ENCODE measurements around the gene TRNP1. TPM values are rescaled to one million over a fixed set of nuclear protein-coding genes. Genes with fewer than 3 reads are reported as not detected.

TRNP1 gene
- total RNA-seq, 1 donor from 2014 or later = 12.0 TPM

DNA sequence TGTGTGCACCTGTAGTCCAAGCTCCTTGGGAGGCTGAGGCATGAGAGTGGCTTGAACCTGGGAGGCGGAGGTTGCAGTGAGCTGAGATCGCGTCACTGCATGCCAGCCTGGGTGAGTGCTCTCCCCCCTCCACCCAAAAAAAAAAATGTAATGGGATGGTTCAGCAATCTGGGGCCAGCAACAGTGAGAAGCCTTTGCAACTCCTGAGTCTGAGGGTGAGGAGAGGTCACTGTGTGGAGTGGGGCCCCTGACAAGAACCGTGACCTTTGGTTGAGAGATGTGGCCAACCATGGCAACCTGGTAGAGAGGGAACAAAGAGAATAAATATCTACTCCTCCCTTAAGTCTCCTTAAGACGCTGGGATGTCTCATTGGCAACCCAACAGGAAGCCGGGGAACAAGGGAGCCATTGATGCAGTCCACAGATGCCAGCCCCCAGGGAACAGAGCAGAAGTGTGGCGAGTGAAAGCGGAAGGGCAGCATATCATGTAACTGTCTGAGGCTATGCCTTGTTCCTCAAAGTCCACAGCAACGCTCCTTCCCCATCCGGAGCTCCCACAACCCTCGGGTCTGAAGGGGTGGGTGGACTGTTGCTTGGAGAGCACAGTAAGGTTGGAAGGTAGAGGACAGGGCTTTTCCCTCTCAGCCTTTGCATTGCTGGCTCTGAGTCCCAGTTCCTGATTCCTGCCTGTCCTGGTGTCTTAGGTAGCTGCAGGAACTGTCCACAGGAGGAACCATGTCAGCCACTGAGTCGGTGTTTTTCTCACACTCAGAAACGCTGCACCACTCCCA is 8.3 kb downstream of the TRNP1 start:
- peak; percentile 59 for DNase-seq (ENCODE audit: low spot score)

DNA sequence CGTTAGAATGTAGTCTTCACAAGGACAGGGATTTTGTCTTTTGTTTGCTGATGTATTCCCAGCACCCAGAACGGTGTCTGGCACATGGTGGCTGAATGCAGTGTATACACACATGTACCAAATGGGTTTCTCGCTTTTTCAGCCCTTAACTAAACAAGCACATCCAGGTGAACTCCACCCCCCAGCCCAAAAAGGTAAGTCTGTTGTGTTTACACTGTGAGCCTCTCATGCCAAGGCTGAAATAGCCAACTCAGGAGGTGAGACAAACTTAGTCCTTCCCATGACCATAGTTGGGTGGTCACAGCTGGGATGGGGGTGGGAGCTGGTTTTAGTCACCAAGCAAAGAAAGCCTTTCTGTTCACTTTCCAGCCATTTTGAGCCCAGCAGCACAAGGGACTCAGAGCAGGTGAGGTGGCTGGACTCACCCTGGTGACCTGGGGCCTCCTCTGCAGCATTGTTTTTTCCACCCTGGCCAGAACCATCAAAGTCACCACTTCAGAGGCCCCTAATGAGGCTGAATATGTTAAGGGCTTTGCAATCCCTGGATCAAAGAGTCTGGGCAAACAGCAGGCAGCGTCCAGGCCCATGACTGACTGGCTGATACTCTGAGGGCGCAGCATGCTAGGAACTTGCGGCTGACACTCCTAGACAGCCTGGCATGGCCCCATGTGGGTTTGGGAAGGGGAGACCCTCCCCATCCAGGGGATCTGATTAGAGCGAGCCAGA is 10.4 kb downstream of the TRNP1 start:
- no peak for DNase-seq (ENCODE audit: low spot score)

DNA sequence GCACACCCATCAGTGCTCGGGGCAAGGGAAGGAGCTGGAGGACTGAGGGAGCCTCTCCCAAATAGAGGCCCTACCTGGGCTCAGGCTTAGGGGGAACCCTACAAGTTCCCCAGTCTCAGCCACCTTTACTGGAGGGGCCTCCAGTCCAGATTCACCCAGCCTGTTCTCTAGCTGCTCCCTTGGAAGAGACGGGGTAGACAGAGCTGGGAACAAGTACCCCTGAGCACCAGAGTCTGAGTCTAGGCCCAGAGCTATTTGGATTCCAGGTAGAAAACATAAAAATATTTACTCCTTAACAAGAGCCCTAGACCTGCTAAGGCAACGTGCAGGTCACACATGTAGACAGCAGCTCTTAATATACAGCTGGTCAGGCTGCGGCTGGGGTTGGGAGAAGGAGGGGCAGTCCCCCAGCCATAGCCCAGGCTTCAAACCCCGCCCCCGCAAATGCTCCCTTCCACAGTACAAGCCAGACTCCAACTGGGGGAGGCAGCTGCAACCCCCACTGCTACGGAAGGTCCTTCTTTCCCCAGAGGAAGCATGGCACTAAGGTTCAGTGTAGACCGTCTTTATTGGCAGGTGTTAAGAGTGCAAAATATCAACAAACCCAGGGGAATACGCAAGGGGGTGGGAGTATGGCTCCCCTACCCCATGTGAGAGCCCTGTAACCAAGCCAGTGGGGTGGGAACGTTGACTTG is 11.1 kb downstream of the TRNP1 start:
- DNase-seq (ENCODE audit: low spot score) = no peak

DNA sequence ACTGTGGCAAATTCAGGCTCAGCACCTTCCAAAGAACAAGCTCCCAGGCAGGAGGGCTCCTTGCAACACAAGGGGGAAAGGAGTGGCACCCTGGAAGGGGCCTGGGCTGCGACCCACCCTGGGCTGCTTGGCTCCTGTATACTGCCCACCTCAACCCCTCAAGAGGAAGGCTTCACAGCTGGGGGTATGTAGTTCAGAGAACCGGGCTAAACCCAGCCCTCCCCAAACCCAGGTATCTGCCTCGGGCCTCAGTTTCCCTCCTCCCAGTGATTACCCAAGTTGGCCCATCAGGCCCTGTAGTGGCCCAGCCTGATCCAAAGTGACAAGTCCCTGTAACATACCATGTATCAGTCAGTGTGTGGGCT is 11.7 kb downstream of the TRNP1 start:
- no peak for DNase-seq (ENCODE audit: low spot score)

DNA sequence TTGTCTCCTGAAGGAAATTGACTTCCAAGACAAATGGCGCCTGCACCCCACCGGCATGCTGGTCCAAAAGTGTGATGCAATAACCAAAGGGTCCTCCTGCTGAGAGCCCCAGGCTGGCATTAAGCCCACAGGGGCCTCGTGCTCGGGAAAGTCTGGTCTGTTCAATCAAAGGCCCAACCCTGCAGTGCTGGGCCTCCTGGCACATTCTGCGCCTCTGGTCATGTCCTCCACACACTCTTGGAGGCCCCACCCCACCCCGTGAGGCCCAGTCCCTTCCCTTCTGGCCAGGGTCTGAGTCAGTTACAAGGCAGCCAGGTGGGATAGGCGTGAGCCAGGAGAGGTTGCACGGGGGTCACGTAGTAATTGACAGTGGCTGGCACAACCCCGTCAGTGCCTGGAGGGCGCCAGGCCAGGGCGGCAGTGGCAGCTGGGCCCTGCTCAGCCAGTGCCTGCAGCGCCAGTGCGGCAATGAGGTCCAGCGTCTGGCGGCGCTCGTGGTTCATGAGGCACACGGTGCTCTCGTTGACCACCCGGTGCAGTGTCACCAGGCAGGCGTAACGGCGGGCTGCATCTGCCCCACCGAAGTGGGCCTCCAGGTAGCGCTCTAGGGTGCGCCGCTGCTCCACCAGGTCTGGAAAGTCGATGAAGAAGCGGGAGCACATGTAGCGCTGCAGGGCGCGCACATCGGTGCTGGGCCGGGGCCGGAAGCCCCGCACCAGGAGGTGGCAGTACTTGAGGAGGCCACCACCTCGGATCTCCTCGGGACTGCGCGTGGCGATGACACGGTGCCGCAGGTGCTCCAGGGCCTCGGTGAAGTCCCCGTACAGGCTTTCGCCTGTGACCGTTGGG is 12.4 kb downstream of the TRNP1 start:
- no peak for DNase-seq (ENCODE audit: low spot score)

DNA sequence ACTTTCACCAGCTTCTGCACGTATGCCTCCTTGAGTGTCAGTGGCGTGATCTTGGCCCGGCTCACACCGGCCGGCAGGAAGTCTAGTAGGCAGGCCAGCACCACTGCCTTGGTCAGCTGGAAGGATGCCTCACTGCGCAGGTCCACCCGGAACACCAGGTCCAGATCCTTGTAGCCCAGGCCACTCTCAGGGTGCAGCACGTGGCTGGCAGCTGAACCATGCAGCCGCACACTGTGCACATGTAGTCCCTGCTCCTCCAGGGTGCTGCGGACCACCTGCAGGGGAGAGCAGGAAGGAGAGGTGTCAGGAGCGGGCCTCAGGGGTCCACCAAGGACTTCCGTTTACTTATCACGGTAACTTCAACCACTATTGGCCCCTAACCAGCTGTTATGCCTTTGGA is 13.2 kb downstream of the TRNP1 start:
- no peak for DNase-seq (ENCODE audit: low spot score)

DNA sequence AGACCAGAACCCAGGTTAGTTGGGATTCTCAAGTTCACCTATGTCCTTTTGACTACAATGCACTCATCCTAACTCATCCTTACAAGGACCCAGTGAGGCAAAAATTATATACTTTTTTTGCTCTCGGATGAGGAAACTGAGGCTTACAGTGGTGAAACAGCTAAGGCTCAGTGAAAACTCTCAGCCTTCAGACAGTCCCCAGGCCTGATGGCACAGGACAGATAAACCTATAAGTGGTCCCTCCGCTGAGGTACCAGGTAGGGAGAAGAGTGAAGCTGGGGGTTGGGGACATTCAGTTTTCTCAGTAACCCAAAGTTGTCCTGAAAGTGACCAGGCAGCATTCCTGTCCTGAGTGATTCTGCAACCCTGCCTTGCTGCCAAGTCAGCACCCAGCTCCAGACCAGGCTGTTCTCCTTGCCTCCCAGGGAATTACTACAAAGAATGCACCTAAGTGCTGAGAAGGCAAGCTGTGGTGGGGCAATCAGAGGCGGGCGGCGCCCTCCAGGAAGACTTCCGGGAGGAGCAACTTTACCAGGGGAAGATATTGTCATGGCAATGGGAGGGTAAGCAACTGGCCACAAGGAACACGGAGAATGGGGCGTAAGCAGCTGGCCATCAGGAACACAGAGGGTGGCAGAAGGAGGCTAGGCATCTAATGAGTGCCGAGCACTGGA is 14.6 kb downstream of the TRNP1 start:
- DNase-seq (ENCODE audit: low spot score) = no peak

DNA sequence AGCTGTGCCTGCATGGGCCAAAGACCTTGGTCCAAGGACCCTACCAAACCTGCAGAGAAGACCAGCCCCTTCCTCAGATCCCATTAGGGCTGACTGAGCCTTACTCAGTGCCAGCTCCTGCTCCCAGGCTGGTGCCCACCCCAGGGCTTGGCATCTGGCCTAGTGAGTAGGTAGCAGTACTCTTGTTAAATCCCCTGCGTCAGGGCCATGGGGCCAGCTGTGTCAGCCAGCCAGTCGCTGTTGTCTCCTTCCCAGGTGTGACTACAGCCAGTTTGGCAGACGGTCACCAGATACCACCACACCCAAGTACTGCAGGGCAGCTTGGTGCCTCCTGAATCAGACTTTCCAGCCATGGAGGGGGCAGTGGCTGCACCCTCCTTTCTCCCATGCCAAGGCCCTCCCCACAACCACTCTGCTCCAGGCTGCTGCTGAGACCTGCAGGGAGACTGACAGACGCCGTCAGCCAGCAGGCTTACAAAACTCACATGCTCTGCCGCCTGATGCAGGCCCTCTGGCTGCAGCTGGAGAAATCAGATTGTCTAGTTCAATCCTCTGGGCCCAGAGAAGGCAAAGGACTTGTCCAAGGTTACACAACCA is 16.2 kb downstream of the TRNP1 start:
- DNase-seq (ENCODE audit: low spot score) = no peak

DNA sequence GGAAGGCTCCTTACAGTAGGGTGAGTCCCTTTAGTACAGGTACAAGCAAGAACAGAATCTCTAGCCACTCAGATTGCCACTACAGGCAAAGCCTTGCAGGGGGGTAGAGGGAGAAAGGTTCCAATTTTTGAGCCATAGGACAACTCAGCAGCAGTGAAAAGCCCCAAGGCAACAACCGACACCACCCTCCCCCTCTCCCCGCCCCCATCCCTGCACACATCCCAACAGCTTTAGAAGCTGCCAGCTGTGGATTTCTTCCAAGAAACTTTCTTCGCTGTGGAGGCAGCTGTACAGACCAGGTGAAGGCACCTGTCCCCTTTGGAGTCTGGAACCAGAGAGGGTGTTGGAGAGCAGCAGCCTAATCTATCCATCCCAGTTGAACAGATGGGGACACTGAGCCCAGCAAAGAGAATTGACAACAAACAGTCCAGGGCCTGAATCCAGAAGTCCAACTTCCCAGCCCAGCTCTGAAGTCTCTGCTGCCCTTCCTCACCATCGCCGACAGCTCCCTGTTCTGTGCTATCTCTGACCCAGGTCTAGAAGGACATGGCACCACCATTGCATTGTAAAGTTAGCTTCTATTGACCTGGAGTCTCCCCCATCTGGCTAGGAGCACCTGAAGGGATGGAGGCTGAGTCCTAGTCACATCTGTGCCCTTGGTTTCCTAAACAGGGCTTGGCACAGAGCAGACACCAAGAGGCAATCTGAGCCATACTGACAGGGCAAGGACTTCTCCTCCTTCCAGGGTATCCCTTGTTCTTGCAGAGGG is 16.9 kb downstream of the TRNP1 start:
- DNase-seq (ENCODE audit: low spot score) = no peak

DNA sequence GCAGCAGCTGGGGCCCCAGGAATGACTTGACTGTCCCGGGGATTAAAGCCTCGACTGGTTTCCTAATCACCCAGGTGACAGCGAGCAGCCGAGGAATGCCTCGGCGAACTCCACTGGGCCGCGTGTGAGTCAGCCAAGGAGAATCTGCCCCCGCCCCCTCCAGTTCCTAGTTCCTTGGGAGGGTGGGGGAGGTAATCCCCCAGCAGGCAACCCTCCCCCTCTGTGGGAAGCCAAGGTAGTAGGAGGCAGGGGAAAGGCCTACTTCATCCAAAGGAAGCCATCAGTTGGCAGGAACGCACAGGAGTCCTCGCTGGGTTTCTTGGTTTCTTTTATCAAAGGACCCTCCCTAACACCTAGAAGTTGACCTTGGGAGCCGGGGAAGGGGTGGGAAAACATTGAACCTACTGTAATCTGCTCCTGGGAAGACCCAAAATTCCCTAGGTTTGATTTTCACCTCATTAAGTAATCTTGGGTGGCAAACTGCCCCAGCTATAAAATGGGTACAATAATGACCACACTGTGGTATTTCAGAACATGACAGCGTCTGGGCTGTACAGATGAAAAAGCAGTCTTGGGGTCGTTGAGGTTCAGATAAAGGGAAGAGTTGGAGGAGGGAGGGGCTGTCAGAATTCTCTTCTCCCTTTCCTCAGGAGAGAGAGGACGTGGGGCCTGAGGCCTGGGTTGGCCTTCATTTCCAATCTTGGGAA is 17.7 kb downstream of the TRNP1 start:
- DNase-seq (ENCODE audit: low spot score) = peak; percentile 82

DNA sequence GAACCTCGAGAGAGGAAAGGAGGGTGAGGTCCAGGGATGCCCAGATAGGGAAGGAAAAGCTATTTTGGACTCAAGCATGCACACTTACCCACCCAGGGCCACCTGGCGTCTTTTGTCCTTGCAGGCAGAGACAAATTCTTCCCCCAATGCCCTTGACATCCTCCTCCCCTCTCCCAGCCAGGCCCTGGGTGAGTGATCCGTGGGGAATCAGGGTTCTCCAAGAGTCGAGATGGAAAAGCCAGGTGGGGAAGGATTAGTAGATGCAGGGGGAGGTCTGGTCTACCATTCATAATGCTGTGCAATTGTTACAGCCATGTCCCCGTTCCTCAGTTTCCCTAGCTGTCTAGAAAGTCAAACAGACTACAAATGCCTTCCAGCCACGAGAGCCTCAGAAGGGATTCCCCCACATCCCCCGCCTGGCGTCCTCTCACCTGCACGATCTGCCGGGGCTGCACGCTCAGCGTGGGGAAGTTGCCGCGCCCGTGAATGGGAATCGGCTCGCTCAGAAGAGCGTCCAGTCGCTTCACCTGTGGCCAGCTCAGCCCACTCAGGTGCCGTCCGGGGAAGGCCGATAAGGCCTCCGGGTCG is 18.6 kb downstream of the TRNP1 start:
- DNase-seq (ENCODE audit: low spot score) = no peak

DNA sequence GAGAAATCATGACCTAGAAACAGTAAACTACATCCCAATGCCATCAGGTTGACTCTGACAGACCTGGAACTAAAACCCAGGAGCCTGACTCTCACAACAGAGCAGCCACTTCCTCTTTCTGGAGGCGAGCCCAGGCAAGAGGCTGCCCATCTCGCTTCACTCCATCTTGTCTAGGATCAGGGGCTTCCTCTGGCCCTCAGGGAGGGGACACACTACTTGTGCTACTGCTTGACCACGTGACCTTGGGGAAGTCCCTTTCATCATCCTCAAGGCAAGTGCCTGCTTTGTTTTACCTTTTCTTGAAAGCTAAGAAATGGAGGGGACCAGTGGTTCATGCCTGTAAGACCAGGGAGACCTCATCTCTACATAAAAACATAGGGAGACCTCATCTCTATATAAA is 21.8 kb downstream of the TRNP1 start:
- DNase-seq (ENCODE audit: low spot score) = no peak

DNA sequence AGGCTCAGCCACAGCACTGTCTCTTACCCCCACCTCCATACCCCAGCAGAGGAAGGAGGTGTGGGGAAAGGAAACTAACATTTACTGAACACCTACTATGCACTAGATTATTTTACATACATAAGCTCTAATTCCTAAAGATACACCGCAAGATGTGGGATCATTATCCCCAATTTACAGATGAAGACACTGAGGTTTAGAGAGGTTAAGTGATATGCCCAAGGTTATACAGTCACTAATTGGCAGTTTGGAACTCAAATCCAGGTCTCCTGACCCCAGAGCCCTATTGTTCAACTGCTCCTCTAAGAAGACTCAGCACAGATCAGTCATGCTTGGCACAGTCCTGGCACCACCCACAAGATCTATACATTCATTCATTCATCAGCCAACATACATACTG is 22.9 kb downstream of the TRNP1 start:
- DNase-seq (ENCODE audit: low spot score) = no peak

DNA sequence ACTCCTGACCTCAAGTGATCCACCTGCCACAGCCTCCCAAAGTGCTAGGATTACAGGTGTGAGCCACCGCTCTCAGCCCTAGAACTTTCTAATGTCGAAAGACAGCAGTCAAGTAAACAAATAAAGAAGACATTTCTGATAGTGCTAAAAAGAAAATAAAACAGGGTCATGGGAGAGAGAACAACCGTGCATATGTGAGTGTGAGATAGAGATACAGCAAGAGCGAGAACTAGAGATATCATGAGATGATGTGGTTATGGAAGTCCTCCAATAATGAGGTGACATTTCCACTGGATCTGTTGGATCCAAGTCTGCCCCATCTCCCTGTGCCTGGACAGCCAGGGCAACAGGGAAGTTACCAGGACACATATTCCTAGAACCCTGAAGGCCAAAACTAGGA is 23.7 kb downstream of the TRNP1 start:
- no peak for DNase-seq (ENCODE audit: low spot score)

DNA sequence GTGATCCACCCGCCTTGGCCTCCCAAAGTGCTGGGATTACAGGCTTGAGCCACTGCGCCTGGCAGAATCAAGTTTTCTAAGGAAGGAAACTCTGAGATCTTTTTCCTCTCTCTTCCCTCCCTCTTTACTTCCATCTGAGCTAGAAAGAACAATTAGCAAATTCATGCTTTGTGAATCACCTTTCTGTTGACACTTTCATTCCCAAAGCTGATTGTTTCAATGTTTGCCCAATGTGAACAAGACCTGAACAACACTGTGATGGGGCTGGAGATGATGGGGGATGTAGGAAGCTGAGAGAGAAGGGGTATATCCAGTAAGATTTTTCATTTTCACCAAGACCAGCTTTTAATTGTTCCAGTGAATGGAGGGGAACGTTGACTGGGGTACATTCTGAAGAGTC is 24.8 kb downstream of the TRNP1 start:
- DNase-seq (ENCODE audit: low spot score) = no peak

DNA sequence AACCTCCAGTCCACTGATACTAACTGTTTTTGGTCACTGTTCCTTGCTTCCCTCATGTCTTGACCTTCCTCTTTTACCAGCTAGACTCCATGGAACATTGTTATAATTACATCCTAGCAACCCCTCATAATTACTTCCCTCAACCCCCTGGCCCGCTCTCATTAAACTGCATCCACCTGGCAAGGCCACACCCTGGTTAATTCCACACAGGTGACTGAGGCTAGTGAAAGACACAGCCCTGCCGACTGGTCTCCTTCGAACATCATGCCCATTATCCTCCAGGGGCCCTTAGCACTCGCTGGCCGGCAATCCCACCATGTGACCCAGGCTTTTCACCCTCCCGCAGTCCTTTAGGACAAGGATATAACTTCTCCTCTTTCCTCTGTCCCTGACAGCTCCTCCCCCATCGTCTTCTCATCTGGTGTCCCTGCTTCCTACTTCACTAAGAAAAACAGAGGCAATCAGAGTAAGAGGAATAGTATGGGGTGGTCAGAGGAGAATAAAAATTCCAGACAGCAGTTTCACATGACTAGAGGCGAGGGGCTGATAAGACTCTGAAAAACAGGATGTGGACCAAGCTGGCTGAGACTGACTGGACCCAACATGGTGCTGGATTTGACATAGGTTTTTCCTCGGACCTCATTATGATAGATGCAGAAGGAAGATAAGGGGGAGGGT is 28.0 kb downstream of the TRNP1 start:
- no peak for DNase-seq (ENCODE audit: low spot score)

DNA sequence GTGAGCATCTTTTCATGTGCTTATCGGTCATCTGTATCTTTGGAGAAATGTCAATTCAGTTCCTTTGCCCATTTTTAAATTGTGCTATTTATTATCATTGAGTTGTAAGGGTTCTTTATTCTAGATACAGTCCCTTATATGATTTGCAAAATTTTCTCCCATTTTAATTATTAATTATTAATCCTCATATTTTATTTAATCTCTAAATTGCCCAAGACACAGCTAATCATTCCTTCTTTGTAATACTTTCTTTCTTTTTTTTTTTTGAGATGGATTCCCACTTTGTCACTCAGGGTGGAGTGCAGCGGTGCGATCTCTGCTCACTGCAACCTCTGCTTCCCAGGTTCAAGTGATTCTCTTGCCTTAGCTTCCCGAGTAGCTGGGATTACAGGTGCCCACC is 32.2 kb downstream of the TRNP1 start:
- no peak for DNase-seq (ENCODE audit: low spot score)

Measured in umbilical cord (tissue), 2 donors.